Activated naive CD4-positive, alpha-beta T cell treated with anti-CD3 and anti-CD28 coated beads, Interleukin-2, amount 50 U/mL, for 16 hours (primary cell): Measurements from ENCODE around the gene UBR3.
"Not testable (repeated sequence)": the region's sequence is repeated elsewhere in the genome, so short reads cannot be mapped to it uniquely, and the experiment has no call there.

Experiments used
- DNase-seq: peaks from one replicate; pipeline ENCODE4 v3.0.0-alpha.2; 2020

Gene UBR3

GRCh38 chr2:169871994-169872393, 44.7 kb downstream of the UBR3 start:
- DNase-seq, result no peak

DNA sequence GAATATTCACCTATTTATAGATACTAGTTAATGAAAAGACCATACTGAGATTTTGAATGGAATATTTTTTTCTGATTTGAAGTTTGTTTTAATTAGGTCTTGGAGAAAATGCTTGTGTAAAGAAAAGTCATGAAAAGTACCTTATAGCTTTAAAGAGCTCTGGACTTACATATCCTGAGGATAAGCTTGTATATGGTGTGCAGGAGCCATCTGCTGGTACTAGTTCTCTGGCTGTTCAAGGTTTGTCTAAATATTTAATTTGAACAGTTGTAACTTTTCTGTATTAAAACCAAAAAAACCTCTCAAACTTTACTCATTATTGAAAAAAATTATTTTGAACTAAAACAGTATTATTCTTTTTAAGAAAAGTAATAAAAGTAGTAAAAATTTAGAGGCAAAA, 50.1 kb downstream of the UBR3 start:
- DNase-seq, result no peak

- DNase-seq, result no peak
Measured at GRCh38 chr2:169887120-169887519, 59.9 kb downstream of the UBR3 start.

- DNase-seq, result no peak
Measured at GRCh38 chr2:169891593-169892298, 64.5 kb downstream of the UBR3 start.

DNA sequence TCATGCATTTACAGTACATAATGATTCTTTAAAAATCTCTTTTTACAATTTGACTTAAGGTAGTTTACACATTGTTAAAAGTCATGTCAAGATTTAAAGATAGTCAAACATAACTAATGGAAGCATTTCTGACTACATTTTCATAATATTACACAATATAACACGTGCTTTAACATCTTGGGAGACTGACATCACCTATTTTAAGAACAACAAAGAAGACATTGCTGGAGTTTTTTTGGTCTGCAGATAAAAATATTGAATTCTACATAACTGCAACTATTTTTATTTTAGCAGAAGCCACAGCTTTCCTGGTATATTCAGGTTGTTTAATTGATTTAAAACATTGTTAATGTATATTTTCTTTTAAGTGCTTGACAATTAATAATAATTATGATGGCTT, 65.7 kb downstream of the UBR3 start:
- DNase-seq, result no peak

DNA sequence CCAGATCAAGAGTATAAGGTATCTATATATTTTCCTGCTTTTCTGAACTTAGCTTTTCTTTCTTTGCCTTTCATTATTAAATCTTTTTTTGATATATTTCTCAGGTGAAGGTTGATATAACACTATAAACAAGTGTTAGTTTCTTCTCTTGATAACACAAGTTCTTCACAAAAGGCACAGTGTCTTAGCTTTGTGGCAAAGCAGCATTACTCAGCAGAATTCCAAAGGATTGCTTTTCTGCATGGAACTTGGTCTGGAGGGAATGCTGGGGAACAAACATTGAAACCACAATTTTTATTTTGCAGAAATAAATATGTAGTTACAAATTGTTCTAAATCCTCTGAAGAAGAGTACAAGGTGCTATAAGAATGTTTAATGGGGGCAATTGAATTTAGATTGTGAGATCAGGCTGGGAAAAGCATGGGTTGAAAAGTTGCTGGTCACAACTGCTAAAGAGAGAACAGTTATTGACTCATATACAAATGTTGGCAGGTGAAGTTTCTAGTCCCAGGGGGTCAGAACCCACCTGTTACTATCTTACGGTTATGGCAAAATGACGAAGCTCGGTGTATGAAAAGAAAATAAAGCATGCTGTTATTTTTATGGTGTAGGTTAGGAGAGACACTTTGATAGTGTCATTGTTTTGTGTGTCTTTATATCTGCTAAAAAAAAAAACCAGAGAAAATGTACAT, 68.2 kb downstream of the UBR3 start:
- no peak for DNase-seq

- DNase-seq, result no peak
Measured at GRCh38 chr2:169897834-169898233, 70.6 kb downstream of the UBR3 start.

GRCh38 chr2:169900103-169900502, 72.8 kb downstream of the UBR3 start:
- DNase-seq, result not testable (repeated sequence)

- DNase-seq, result no peak
Measured at GRCh38 chr2:169900686-169901085, 73.4 kb downstream of the UBR3 start.

- no peak for DNase-seq
Measured at GRCh38 chr2:169906731-169907130, 79.5 kb downstream of the UBR3 start.

GRCh38 chr2:169909376-169909775, 82.1 kb downstream of the UBR3 start:
- DNase-seq, result no peak

DNA sequence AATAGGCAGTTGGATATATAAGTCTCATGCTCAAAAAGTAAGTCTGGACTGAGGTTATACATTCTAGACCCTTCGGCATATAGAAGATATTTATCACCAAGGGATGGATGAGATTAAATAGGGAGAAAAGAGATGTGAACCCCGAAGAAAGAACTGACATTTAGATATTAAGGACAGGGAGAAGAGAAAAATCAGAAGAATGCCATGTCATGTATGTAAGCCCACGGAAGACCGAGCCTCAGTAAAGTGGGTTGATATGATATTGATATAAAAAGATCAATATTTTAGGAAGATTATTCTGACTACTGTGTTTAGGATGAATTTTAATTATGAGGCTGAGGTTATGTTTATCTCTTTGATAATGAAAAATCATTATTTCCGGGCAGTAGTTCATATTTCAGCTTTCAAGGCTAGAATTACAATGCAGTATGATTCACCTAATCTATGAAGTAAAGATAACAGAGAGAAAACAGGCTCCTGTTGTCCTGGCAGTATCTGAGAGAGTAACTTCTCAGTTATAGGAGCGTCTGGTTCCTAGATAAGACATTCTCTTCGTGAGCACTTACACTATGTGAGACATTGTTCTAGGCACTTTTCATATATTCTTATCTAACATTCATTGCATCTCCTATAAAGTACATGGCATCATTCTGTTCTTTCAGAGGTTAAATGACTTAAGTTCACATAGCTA, 83.0 kb downstream of the UBR3 start:
- no peak for DNase-seq

- DNase-seq, result no peak
Measured at GRCh38 chr2:169911119-169911518, 83.9 kb downstream of the UBR3 start.

GRCh38 chr2:169916623-169917022, 89.4 kb downstream of the UBR3 start:
- DNase-seq, result no peak

DNA sequence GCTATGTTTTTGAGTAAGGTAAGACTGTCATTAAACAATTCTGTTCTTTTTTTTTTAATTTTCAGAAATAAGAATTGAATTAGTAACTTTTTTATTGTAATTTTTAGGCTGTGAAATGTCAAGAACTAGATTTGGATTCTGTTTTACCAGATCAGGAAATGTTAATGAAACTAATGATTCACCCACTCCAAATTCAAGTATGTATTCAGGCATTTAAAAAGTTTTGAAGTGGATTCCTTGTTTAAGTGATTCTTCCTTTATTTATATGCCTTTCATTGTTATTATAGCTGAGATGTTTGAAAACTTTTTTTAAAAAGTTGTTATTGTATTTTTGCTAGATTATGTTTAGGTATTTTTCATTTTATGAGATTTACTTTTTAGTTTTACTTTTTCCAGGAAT, 96.7 kb downstream of the UBR3 start:
- DNase-seq, result no peak

- no peak for DNase-seq
Measured at GRCh38 chr2:169925968-169926367, 98.7 kb downstream of the UBR3 start.

DNA sequence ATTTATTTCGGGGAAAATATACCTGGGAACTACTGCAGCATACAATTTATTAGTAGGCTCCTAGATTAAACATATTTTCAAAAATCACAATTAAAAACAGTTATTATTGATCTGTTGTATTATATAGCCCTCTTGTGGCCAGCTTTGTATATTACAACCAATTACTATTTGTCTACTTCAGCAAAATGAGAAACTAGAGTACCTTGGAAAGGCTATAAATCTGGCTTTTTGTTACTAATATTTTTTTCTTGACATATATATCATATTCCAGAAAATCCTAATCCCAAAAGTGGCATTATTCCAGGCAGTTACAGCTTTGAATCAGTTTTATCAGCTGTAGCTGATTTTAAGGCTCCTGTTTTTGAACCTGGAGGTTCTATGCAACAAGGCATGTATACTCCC, 101.2 kb downstream of the UBR3 start:
- DNase-seq, result no peak

GRCh38 chr2:169933124-169933711, 106.0 kb downstream of the UBR3 start:
- DNase-seq, result no peak

DNA sequence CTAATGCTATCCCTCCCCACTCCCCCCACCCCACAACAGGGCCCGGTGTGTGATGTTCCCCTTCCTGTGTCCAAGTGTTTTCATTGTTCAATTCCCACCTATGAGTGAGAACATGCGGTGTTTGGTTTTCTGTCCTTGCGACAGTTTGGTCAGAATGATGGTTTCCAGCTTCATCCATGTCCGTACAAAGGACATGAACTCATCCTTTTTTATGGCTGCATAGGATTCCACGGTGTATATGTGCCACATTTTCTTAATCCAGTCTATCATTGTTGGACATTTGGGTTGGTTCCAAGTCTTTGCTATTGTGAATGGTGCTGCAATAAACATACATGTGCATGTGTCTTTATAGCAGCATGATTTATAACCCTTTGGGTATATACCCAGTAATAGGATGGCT, 109.4 kb downstream of the UBR3 start:
- not testable (repeated sequence) for DNase-seq

DNA sequence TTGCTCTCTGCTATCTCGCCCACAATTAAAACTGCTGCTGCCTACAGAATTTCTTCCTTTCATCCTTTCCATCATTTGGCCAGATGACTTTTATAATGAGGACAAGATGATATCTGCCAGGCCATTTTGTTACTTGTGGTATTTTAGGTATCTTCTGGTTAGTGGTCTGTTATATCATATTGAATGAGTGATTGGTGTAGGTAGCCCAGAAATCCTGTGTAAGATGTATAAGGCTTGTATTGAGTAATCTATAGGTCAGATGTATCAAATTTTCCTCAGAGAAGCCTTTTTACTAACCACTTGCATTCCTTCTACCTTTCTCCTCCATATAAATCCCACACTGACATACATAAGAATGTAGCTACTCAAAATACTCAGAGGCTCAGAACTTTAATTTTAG, 118.3 kb downstream of the UBR3 start:
- no peak for DNase-seq

DNA sequence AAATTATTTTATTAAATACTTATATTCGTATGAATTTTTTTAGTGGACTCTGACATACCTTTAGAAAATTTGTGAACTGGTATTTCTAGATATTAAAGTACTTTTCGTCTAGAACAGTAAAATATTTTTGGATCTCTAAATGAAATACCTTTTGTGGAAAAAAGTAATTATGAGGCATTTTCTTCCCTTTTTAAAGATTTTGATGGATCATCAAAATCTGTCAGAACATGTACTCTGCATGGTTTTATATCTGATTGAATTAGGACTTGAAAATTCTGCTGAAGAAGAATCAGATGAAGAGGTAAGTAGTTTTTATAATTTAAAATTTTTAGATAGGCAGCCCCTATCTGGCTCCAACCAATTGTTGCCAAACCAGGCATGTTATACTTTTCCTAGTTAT, 118.8 kb downstream of the UBR3 start:
- no peak for DNase-seq

- DNase-seq, result no peak
Measured at GRCh38 chr2:169946546-169946945, 119.3 kb downstream of the UBR3 start.

- DNase-seq, result no peak
Measured at GRCh38 chr2:169955940-169956339, 128.7 kb downstream of the UBR3 start.

GRCh38 chr2:169957219-169957618, 130.0 kb downstream of the UBR3 start:
- DNase-seq, result not testable (repeated sequence)
